RWPE2 (cell line): Measurements from ENCODE around the gene EPHB4.

Experiments used
- ATAC-seq: fragments of 200-7000 bp; cut with Tn5 transposase; 3 replicates; pipeline ENCODE4 v1.9.1; 2021; ENCODE audit warnings: low read depth
- DNase-seq: peaks from one replicate; pipeline ENCODE4 v3.0.0-alpha.2; 2020; ENCODE audit warnings: low spot score
- H3K27ac ChIP-seq: fragments of 450-650 bp; 2 replicates; pipeline ENCODE4 v1.5.1; 2017; ENCODE audit warnings: mild to moderate bottlenecking; ENCODE audit not compliant: poor library complexity, severe bottlenecking
- H3K27me3 ChIP-seq: fragments of 250-450 bp; sonication (Bioruptor Pico); 2 replicates; pipeline ENCODE4 v1.5.1; 2021; ENCODE audit warnings: mild to moderate bottlenecking, moderate library complexity; ENCODE audit not compliant: insufficient read depth, poor library complexity, severe bottlenecking
- H3K36me3 ChIP-seq: fragments of 250-450 bp; sonication (Bioruptor Pico); 2 replicates; pipeline ENCODE4 v1.5.1; 2020; ENCODE audit warnings: low read depth, mild to moderate bottlenecking, moderate library complexity
- H3K4me1 ChIP-seq: fragments of 250-450 bp; sonication (Bioruptor Pico); 2 replicates; pipeline ENCODE4 v1.5.1; 2021; ENCODE audit warnings: mild to moderate bottlenecking, moderate library complexity; ENCODE audit not compliant: insufficient read depth, poor library complexity, severe bottlenecking
- H3K4me3 ChIP-seq: fragments of 250-450 bp; sonication (Bioruptor Pico); 2 replicates; pipeline ENCODE4 v1.5.1; 2021; ENCODE audit warnings: mild to moderate bottlenecking, moderate library complexity; ENCODE audit not compliant: severe bottlenecking
- H3K9me3 ChIP-seq: fragments of 250-450 bp; sonication (Bioruptor Pico); 2 replicates; pipeline ENCODE4 v1.5.1; 2021; ENCODE audit warnings: mild to moderate bottlenecking, moderate library complexity; ENCODE audit not compliant: severe bottlenecking
- CTCF ChIP-seq: fragments of 450-650 bp; IDR thresholded peaks from one replicate; pipeline ENCODE4 v1.5.1; 2017; ENCODE audit warnings: mild to moderate bottlenecking, moderate library complexity; ENCODE audit not compliant: poor library complexity, severe bottlenecking

Gene EPHB4

GRCh38 chr7:100791881-100792666, 35.2 kb downstream of the EPHB4 start:
- no peak for TF ChIP-seq CTCF
- Histone ChIP-seq H3K4me1 (no peaks in the 10 kb centered on the region), H3K27ac (no peak overlapping the region), H3K27me3 (no peaks in the 10 kb centered on the region), H3K9me3 (no peaks in the 10 kb centered on the region), H3K36me3 (no peaks in the 10 kb centered on the region), H3K4me3 (no peak overlapping the region)
- ATAC-seq (no peak), DNase-seq (no peak)

- H3K36me3 ChIP-seq: no peaks in the 10 kb centered on the region
- no peaks in the 10 kb centered on the region for H3K27me3 ChIP-seq
- no peak overlapping the region for H3K4me3 ChIP-seq
- DNase-seq: no peak
- H3K9me3 ChIP-seq: peaks cover 2% of the 10 kb centered on the region
- no peak for ATAC-seq
- no peaks in the 10 kb centered on the region for H3K4me1 ChIP-seq
- no peak for TF ChIP-seq CTCF
- H3K27ac ChIP-seq: no peak overlapping the region
Observed at GRCh38 chr7:100789055-100789454, 38.3 kb downstream of the EPHB4 start.

GRCh38 chr7:100786323-100786722, 41.0 kb downstream of the EPHB4 start:
- H3K27me3 ChIP-seq: no peaks in the 10 kb centered on the region
- H3K27ac ChIP-seq: no peak overlapping the region
- peaks cover 2% of the 10 kb centered on the region for H3K9me3 ChIP-seq
- H3K36me3 ChIP-seq: no peaks in the 10 kb centered on the region
- no peak for DNase-seq
- ATAC-seq: no peak
- no peak for TF ChIP-seq CTCF
- H3K4me1 ChIP-seq: no peaks in the 10 kb centered on the region
- no peak overlapping the region for H3K4me3 ChIP-seq

- H3K9me3 ChIP-seq: peaks cover 2% of the 10 kb centered on the region
- H3K27me3 ChIP-seq: no peaks in the 10 kb centered on the region
- ATAC-seq (no peak), DNase-seq (no peak)
- no peaks in the 10 kb centered on the region for H3K4me1 ChIP-seq
- H3K4me3 ChIP-seq: no peak overlapping the region
- no peaks in the 10 kb centered on the region for H3K36me3 ChIP-seq
- no peak overlapping the region for H3K27ac ChIP-seq
- no peak for TF ChIP-seq CTCF
Observed at GRCh38 chr7:100785878-100786277, 41.4 kb downstream of the EPHB4 start.

- Histone ChIP-seq H3K36me3 (no peaks in the 10 kb centered on the region), H3K9me3 (peaks cover 2% of the 10 kb centered on the region), H3K27me3 (no peaks in the 10 kb centered on the region), H3K4me3 (no peak overlapping the region), H3K27ac (no peak overlapping the region), H3K4me1 (no peaks in the 10 kb centered on the region)
- ATAC-seq (no peak), DNase-seq (no peak)
- no peak for TF ChIP-seq CTCF
Observed at GRCh38 chr7:100783804-100784203, 43.5 kb downstream of the EPHB4 start.
